CD4-positive, alpha-beta T cell treated with Interleukin-6 for 4 hours (primary cell): ENCODE results near the gene PSORS1C1.
"Not testable (repeated sequence)": the region's sequence is repeated elsewhere in the genome, so short reads cannot be mapped to it uniquely, and the experiment has no call there.

Experiments used
- DNase-seq: peaks from one replicate; pipeline ENCODE4 v3.0.0-alpha.2; 2020; ENCODE audit warnings: mixed read lengths

PSORS1C1 gene

GRCh38 chr6:31180500-31180899, 65.9 kb downstream of the PSORS1C1 start:
- peak; percentile 75 for DNase-seq

GRCh38 chr6:31183287-31183686, 68.7 kb downstream of the PSORS1C1 start:
- DNase-seq: not testable (repeated sequence)

- DNase-seq: not testable (repeated sequence)
Observed at GRCh38 chr6:31183859-31184258, 69.3 kb downstream of the PSORS1C1 start.

GRCh38 chr6:31185695-31186051, 71.1 kb downstream of the PSORS1C1 start:
- DNase-seq: not testable (repeated sequence)

- no peak for DNase-seq
Observed at GRCh38 chr6:31186052-31186734, 71.6 kb downstream of the PSORS1C1 start.

GRCh38 chr6:31187780-31188194, 73.2 kb downstream of the PSORS1C1 start:
- DNase-seq: no peak

- DNase-seq: not testable (repeated sequence)
Observed at GRCh38 chr6:31189223-31189622, 74.6 kb downstream of the PSORS1C1 start.
